K562 (cell line): ENCODE results near the gene PPP4R1. TPM values are rescaled to one million over a fixed set of nuclear protein-coding genes. Genes with fewer than 3 reads are reported as not detected.

Experiments used
- ATAC-seq: fragments of 200-7000 bp; cut with Tn5 transposase; 3 replicates; pipeline ENCODE4 v1.9.1; 2020; ENCODE audit warnings: moderate library complexity
- BruUV-seq: library from RNA; stranded (reverse); fragments of 400-500 nt; replicated peaks from 2 replicates; lab custom pipeline; 2021; lab: Mats Ljungman, UMichigan
- CTCF ChIA-PET: fragments of 300-600 bp; formaldehyde crosslinking; extraction: SDS; loops from one replicate; lab custom pipeline; 2021; ENCODE audit warnings: low intra/inter-chr PET ratio; lab: Yijun Ruan, JAX
- POLR2A ChIA-PET: fragments of 300-600, 350-650 bp; sonication (Branson Sonifier 250); formaldehyde crosslinking; extraction: SDS; loops from one replicate; lab custom pipeline; 2021; ENCODE audit warnings: antibody characterized with exemption, inconsistent platforms; lab: Yijun Ruan, JAX
- DNase-seq, 4 experiments: peaks; one replicate each; pipeline versions ENCODE4 v3.0.0 to v3.0.0-alpha.2; 2011 to 2018; ENCODE audit warnings: low spot score in 3 of 4, mixed read lengths in 3 of 4; ENCODE audit errors: extremely low read depth in 1 of 4
- FAIRE-seq: peaks from 2 replicates; lab custom pipeline; 2011; peaks lifted over from hg19 to GRCh38; lab: Jason Lieb, UNC
- H2AFZ ChIP-seq: 2 replicates; pipeline ENCODE4 v1.6.0; 2011; ENCODE audit warnings: low read depth, low read length, control low read depth, inconsistent platforms
- H3K27ac ChIP-seq: fragments of 200-600 bp; 3 replicates; pipeline ENCODE4 v1.8.0; 2011; ENCODE audit warnings: low read depth, mild to moderate bottlenecking, control low read depth, inconsistent platforms, low read length, moderate library complexity, mixed read lengths; ENCODE audit errors: extremely low read depth
- H3K27me3 ChIP-seq, 2 experiments: fragments of 300-600 bp in 1 of 2; 2 replicates in 1 of 2; 3 replicates in 1 of 2; pipeline versions ENCODE4 v1.6.0 to v1.8.0; 2011; ENCODE audit warnings: inconsistent platforms in 2 of 2, low read length in 2 of 2, mild to moderate bottlenecking in 1 of 2, mixed read lengths in 1 of 2, moderate library complexity in 1 of 2; ENCODE audit not compliant: control insufficient read depth in 2 of 2, insufficient read depth in 2 of 2
- H3K36me3 ChIP-seq: fragments of 300-600 bp; 3 replicates; pipeline ENCODE4 v1.8.0; 2011; ENCODE audit warnings: mild to moderate bottlenecking, low read length, inconsistent platforms; ENCODE audit not compliant: control insufficient read depth, insufficient read depth
- H3K4me1 ChIP-seq, 2 experiments: fragments of 200-600 bp in 1 of 2; replicated peaks in 1 of 2; 2 replicates in 1 of 2; 3 replicates in 1 of 2; pipeline versions ENCODE4 v1.5.1 to v1.8.0; 2011; ENCODE audit warnings: inconsistent platforms in 2 of 2, low read length in 2 of 2, mild to moderate bottlenecking in 1 of 2, mixed read lengths in 1 of 2, moderate library complexity in 1 of 2; ENCODE audit not compliant: control insufficient read depth in 2 of 2, insufficient read depth in 2 of 2
- H3K4me2 ChIP-seq: 2 replicates; pipeline ENCODE4 v1.6.1; 2011; ENCODE audit warnings: low read length, control low read depth, inconsistent platforms, mixed read lengths; ENCODE audit not compliant: insufficient read depth
- H3K4me3 ChIP-seq: fragments of 200-600 bp; sonication (generic), shearing (Covaris generic); 2 replicates; pipeline ENCODE4 v1.5.1; 2016; ENCODE audit warnings: control low read depth, inconsistent platforms
- H3K79me2 ChIP-seq: fragments of 200-600 bp; 3 replicates; pipeline ENCODE4 v1.8.0; 2011; ENCODE audit warnings: low read length, inconsistent platforms; ENCODE audit not compliant: control insufficient read depth, insufficient read depth
- H3K9ac ChIP-seq, 2 experiments: 2 replicates each; pipeline versions ENCODE4 v1.6.0 to v1.6.1; 2011; ENCODE audit warnings: low read depth in 2 of 2, low read length in 2 of 2, control low read depth in 1 of 2, inconsistent platforms in 1 of 2, mild to moderate bottlenecking in 1 of 2, mixed read lengths in 1 of 2; ENCODE audit not compliant: insufficient read depth in 1 of 2
- H3K9me1 ChIP-seq: one replicate; pipeline ENCODE4 v1.6.0; 2011; ENCODE audit warnings: inconsistent platforms, mild to moderate bottlenecking, low read length, moderate library complexity; ENCODE audit not compliant: control insufficient read depth, insufficient read depth
- H3K9me3 ChIP-seq: replicated peaks from 2 replicates; pipeline ENCODE4 v1.5.1; 2011; ENCODE audit warnings: low read depth, low read length, inconsistent platforms; ENCODE audit not compliant: control insufficient read depth, insufficient read depth
- H4K20me1 ChIP-seq: replicated peaks from 2 replicates; pipeline ENCODE4 v1.6.1; 2011; ENCODE audit warnings: low read length, inconsistent platforms, mixed read lengths; ENCODE audit not compliant: control insufficient read depth, insufficient read depth
- ATF4 ChIP-seq: fragments of 450-650 bp; formaldehyde crosslinking; IDR thresholded peaks from 2 replicates; pipeline ENCODE4 v1.4.0; 2022; ENCODE audit warnings: mild to moderate bottlenecking, moderate library complexity
- BRF2 ChIP-seq: IDR thresholded peaks from 3 replicates; pipeline ENCODE4 v1.6.1; 2011; ENCODE audit warnings: borderline replicate concordance, mild to moderate bottlenecking; ENCODE audit not compliant: insufficient read length, insufficient read depth
- CBX1 ChIP-seq: sonication (generic); IDR thresholded peaks from 2 replicates; pipeline ENCODE4 v1.6.1; 2016; ENCODE audit warnings: antibody characterized with exemption, low read depth, mild to moderate bottlenecking
- E2F1 ChIP-seq: sonication (generic); formaldehyde crosslinking; IDR thresholded peaks from 2 replicates; pipeline ENCODE4 v1.8.1; 2023; ENCODE audit warnings: mild to moderate bottlenecking, missing genetic modification reagents, moderate library complexity
- FIP1L1 ChIP-seq: fragments of 200-400 bp; formaldehyde crosslinking; IDR thresholded peaks from 2 replicates; pipeline ENCODE4 v1.6.1; 2018; ENCODE audit warnings: mild to moderate bottlenecking, low read depth, low read length; ENCODE audit not compliant: poor library complexity, severe bottlenecking
- FOXJ3 ChIP-seq: sonication (generic); formaldehyde crosslinking; IDR thresholded peaks from 2 replicates; pipeline ENCODE4 v1.4.0; 2020; ENCODE audit warnings: mild to moderate bottlenecking, missing genetic modification reagents
- FOXK2 ChIP-seq, 2 experiments: fragments of 450-650 bp; IDR thresholded peaks in 1 of 2; conservative IDR thresholded peaks in 1 of 2; 2 replicates each; pipeline ENCODE4 v1.6.1; 2016; ENCODE audit warnings: low read depth in 2 of 2, mild to moderate bottlenecking in 1 of 2
- HDAC2 ChIP-seq: fragments of 450-650 bp; IDR thresholded peaks from 2 replicates; pipeline ENCODE4 v1.6.1; 2016; ENCODE audit warnings: mild to moderate bottlenecking
- MCM2 ChIP-seq: fragments of 450-650 bp; IDR thresholded peaks from 2 replicates; pipeline ENCODE4 v1.6.1; 2017; ENCODE audit warnings: low read depth, mild to moderate bottlenecking
- MCM7 ChIP-seq, 2 experiments: fragments of 450-650 bp; IDR thresholded peaks; 2 replicates each; pipeline ENCODE4 v1.6.1; 2016 to 2018
- MEIS2 ChIP-seq: fragments of 450-650 bp; IDR thresholded peaks from 2 replicates; pipeline ENCODE4 v1.6.1; 2014; ENCODE audit warnings: mild to moderate bottlenecking; ENCODE audit not compliant: partially characterized antibody
- SETDB1 ChIP-seq: IDR thresholded peaks from one replicate; pipeline ENCODE4 v1.6.1; 2012; ENCODE audit warnings: low read length, control low read depth, inconsistent platforms
- TGIF2 ChIP-seq: sonication (generic); formaldehyde crosslinking; IDR thresholded peaks from 2 replicates; pipeline ENCODE4 v1.8.1; 2022; ENCODE audit warnings: mild to moderate bottlenecking, missing genetic modification reagents, moderate library complexity
- YY1 ChIP-seq, 3 experiments: IDR thresholded peaks; 2 replicates each; pipeline ENCODE4 v1.6.1; 2011; ENCODE audit warnings: low read length in 2 of 3, mild to moderate bottlenecking in 2 of 3, moderate library complexity in 2 of 3, borderline replicate concordance in 1 of 3, control low read depth in 1 of 3, low read depth in 1 of 3; ENCODE audit not compliant: insufficient read depth in 3 of 3, insufficient replicate concordance in 2 of 3, control insufficient read depth in 1 of 3, insufficient read length in 1 of 3; ENCODE audit errors: extremely low read depth in 1 of 3
- ZNF274 ChIP-seq: IDR thresholded peaks from 2 replicates; pipeline ENCODE4 v1.6.1; 2011; ENCODE audit warnings: low read depth, mild to moderate bottlenecking, low read length, moderate library complexity, borderline replicate concordance
- in situ Hi-C: fragments of 300-500 bp; cut with MboI; formaldehyde crosslinking; loops from 4 replicates; pipeline ENCODE4 v1.15.0; 2018; ENCODE audit warnings: inconsistent platforms, mixed read lengths
- intact Hi-C: fragments of 100-400 bp; cut with micrococcal nuclease; formaldehyde crosslinking; loops from 2 replicates; pipeline ENCODE4 v1.14.2; 2022
- polyA plus RNA-seq, 8 experiments: library from polyadenylated mRNA; depleted of rRNA in 4 of 8; stranded (reverse) in 5 of 8; unstranded in 3 of 8; fragments of >200 nt; fragmentation: Nextera tagmentation in 2 of 8; fragmentation: Illumina TruSeq in 1 of 8; extraction: Ambion mirVana in 2 of 8; extraction: Trizol in 1 of 8; gene quantifications; 2 replicates each; pipeline versions ENCODE4 v1.2.1 to v1.2.3, GENCODE V29; 2011 to 2014; ENCODE audit warnings: inconsistent platforms in 1 of 8, missing spikeins in 1 of 8
- total RNA-seq, 7 experiments: library from RNA; depleted of rRNA in 6 of 7; stranded (reverse); fragments of >200 nt in 6 of 7; fragmentation: Illumina TruSeq in 2 of 7; extraction: Trizol in 2 of 7; gene quantifications; 2 replicates each; pipeline versions ENCODE4 v1.2.1 to v1.2.3, GENCODE V29; 2011 to 2021; ENCODE audit warnings: low replicate concordance in 1 of 7
- TF ChIP-seq, protein P1 (sequence below): IDR thresholded peaks from 2 replicates; pipeline ENCODE4 v1.6.1; 2012; ENCODE audit warnings: low read depth, low read length, improper control_type of control experiment, borderline replicate concordance
- TF ChIP-seq, protein P2 (sequence below): fragments of 250-450 bp; sonication (Bioruptor Pico); IDR thresholded peaks from 2 replicates; pipeline ENCODE4 v1.8.0; 2021; ENCODE audit warnings: moderate library complexity, mild to moderate bottlenecking, inconsistent platforms

The PPP4R1 gene
- total and polyA plus RNA-seq, 9 of the 15 experiments (the other 6 are each of a cell fraction or from before 2014, with no cell fraction given) = 23.5 to 136 (median 84.5) TPM

DNA sequence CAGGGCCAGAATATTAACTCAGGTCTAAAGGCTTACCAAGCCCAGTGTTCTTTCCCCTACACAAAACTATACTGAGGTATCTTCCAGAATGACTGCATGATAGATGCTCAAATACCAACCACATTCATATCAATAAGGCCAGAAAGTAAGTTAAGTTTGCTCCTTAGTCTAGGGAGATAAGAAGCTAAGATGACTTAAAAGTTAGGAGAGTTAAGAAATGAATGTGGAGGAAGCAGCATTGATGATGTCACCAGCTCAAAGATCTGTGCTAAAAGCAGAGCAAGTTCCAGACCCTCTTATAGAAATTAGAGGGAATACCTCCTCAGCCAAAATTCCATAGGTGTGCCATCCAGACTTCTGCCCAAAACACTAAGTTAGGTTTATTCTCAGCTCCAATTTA lies 6.1 kb downstream of the PPP4R1 start:
- no TSS peak for BruUV-seq
- H2AFZ ChIP-seq = no peak overlapping the region
- H3K4me1 ChIP-seq = peaks cover 3 to 41% of the 10 kb centered on the region in 2 experiments
- H3K79me2 ChIP-seq = peaks cover 99% of the 10 kb centered on the region
- ChIA-PET CTCF (no interaction called here), POLR2A (interaction anchor here (0.6 to 3.1 kb wide), 11 partner anchors 8 to 645 kb away, joined by 3 to 41 read pairs (median 4); no protein-coding TSS in a partner anchor)
- H3K9me1 ChIP-seq = no peaks in the 10 kb centered on the region
- peaks cover 41% of the 10 kb centered on the region for H3K36me3 ChIP-seq
- H3K27me3 ChIP-seq = no peaks in the 10 kb centered on the region
- intact Hi-C loops (loop anchor here (2.0 kb wide), 1 partner anchor 33 kb away; no protein-coding TSS in a partner anchor), in situ Hi-C loops (no loop called here)
- no peaks in the 10 kb centered on the region for H3K9me3 ChIP-seq
- peak overlapping the region in 1 of 2 experiments; percentile 57; a peak in 2 of 4 replicates for H3K9ac ChIP-seq
- H3K4me2 ChIP-seq = peak overlapping the region; percentile 72
- peak; percentile 59 to 82 (median 66) for DNase-seq
- H4K20me1 ChIP-seq = no peaks in the 10 kb centered on the region
- H3K4me3 ChIP-seq = peak overlapping the region; percentile 4; the same call in 1 of the 2 replicates
- ATAC-seq = peak; percentile 60
- peak; percentile 91 for FAIRE-seq
- H3K27ac ChIP-seq = peak overlapping the region; percentile 74
- TF ChIP-seq FOXJ3 = no peak
- TF ChIP-seq MCM2 = no peak
- no peak for TF ChIP-seq E2F1
- TF ChIP-seq HDAC2 = peak; percentile 64; the same call in 1 of the 2 replicates
- TF ChIP-seq, protein P1, sequence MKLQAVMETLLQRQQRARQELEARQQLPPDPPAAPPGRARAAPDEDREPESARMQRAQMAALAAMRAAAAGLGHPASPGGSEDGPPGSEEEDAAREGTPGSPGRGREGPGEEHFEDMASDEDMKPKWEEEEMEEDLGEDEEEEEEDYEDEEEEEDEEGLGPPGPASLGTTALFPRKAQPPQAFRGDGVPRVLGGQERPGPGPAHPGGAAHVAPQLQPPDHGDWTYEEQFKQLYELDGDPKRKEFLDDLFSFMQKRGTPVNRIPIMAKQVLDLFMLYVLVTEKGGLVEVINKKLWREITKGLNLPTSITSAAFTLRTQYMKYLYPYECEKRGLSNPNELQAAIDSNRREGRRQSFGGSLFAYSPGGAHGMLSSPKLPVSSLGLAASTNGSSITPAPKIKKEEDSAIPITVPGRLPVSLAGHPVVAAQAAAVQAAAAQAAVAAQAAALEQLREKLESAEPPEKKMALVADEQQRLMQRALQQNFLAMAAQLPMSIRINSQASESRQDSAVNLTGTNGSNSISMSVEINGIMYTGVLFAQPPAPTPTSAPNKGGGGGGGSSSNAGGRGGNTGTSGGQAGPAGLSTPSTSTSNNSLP = peak; percentile 93
- no peak for TF ChIP-seq BRF2
- peak; percentile 93 for TF ChIP-seq MEIS2
- TF ChIP-seq YY1 (IDR thresholded peaks at IDR 0.05; ENCODE audit: borderline replicate concordance in 1 of 3, control insufficient read depth in 1 of 3, extremely low read depth in 1 of 3, insufficient read depth in 3 of 3, insufficient read length in 1 of 3, insufficient replicate concordance in 2 of 3, low read depth in 1 of 3, low read length in 2 of 3) = no peak
- no peak for TF ChIP-seq MCM7 (IDR thresholded peaks at IDR 0.05)
- no peak for TF ChIP-seq ZNF274
- no peak for TF ChIP-seq ATF4 (CRISPR knock-in tag)
- 0 out of 4 replicates have a peak, but pooled peaks of 1 of the 2 experiments have one; percentile 11 for TF ChIP-seq FOXK2 (conservative IDR thresholded peaks at IDR 0.05 in 1 of 2, IDR thresholded peaks at IDR 0.05 in 1 of 2; ENCODE audit: low read depth in 2 of 2)
- TF ChIP-seq FIP1L1 = no peak
- TF ChIP-seq CBX1 = no peak
- TF ChIP-seq, protein P2, sequence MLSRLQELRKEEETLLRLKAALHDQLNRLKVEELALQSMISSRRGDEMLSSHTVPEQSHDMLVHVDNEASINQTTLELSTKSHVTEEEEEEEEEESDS (CRISPR knock-in tag) = no peak
- TF ChIP-seq TGIF2 (CRISPR knock-in tag) = no peak
- TF ChIP-seq SETDB1 = no peak
